ENCODE measurements around the gene PTPN12. TPM values are rescaled to one million over a fixed set of nuclear protein-coding genes. Genes with fewer than 3 reads are reported as not detected.

The PTPN12 gene
- total RNA-seq, 1 donor from 2014 or later = 114 TPM

- peaks cover 9% of the 10 kb centered on the region for H3K4me1 Mint-ChIP-seq
- H3K9me3 Mint-ChIP-seq = peaks cover 3% of the 10 kb centered on the region
- H3K36me3 Mint-ChIP-seq = peaks cover 17% of the 10 kb centered on the region
- H3K4me3 Mint-ChIP-seq = no peak overlapping the region
- no peaks in the 10 kb centered on the region for H3K27me3 Mint-ChIP-seq (ENCODE audit: low read depth)
- no peak for TF ChIP-seq CTCF (IDR thresholded peaks at IDR 0.05; ENCODE audit: unreplicated experiment)
- H3K27ac Mint-ChIP-seq = peak overlapping the region; percentile 75
- no peak for DNase-seq (ENCODE audit: low spot score in 2 of 2, unreplicated experiment in 2 of 2)
Observed at GRCh38 chr7:77679608-77680007, 142.5 kb downstream of the PTPN12 start.

- Mint-ChIP-seq H3K27me3 (ENCODE audit: low read depth) (no peaks in the 10 kb centered on the region), H3K4me1 (peaks cover 11% of the 10 kb centered on the region), H3K4me3 (no peak overlapping the region), H3K27ac (no peak overlapping the region), H3K36me3 (peaks cover 17% of the 10 kb centered on the region), H3K9me3 (peaks cover 3% of the 10 kb centered on the region)
- no peak for TF ChIP-seq CTCF (IDR thresholded peaks at IDR 0.05; ENCODE audit: unreplicated experiment)
- no peak for DNase-seq (ENCODE audit: low spot score in 2 of 2, unreplicated experiment in 2 of 2)
Observed at GRCh38 chr7:77680266-77680665, 143.2 kb downstream of the PTPN12 start.

DNA sequence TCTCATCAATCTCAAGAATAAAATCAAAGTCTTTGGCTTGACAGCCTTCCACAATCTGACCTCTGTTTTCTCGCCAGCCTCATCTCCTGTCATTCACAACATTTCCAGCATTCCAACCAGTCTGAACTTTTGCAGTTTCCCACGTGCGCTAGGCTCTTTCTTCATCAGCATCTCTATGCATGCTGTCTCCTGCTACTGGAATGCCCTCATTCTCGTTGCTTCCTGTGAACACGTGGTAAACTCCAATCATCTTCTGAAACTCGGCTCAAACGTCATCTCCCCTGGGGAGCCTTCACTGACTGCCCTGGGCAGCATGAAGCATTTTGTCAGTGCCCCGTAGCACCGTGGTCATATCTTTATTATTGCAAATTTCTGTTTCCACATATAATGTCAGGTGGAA, 146.9 kb downstream of the PTPN12 start:
- Mint-ChIP-seq H3K36me3 (peaks cover 17% of the 10 kb centered on the region), H3K9me3 (peaks cover 3% of the 10 kb centered on the region), H3K27ac (peak overlapping the region; percentile 44), H3K4me1 (peaks cover 24% of the 10 kb centered on the region), H3K4me3 (no peak overlapping the region), H3K27me3 (ENCODE audit: low read depth) (no peaks in the 10 kb centered on the region)
- TF ChIP-seq CTCF (IDR thresholded peaks at IDR 0.05; ENCODE audit: unreplicated experiment) = no peak
- DNase-seq (ENCODE audit: low spot score in 2 of 2, unreplicated experiment in 2 of 2) = no peak

DNA sequence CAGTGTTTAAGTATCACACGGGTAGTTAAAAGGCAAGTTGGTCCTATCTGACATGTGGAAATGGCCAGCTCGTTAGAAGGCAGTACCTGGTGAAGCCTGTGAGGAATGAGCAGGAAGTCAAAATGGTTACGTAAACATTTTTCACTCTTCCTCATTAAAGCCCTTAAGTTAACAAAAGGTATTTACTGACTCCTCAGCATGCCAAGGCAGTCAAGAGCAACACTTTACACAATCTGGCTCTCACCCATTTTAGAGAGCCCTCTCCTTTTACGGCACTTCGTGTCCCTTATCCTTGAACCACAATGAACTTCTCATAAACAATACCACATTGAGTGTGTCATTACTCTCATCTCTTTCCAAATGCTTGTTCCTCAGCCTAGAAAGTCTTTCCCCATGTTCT, 148.1 kb downstream of the PTPN12 start:
- no peaks in the 10 kb centered on the region for H3K27me3 Mint-ChIP-seq (ENCODE audit: low read depth)
- TF ChIP-seq CTCF (IDR thresholded peaks at IDR 0.05; ENCODE audit: unreplicated experiment) = no peak
- no peak for DNase-seq (ENCODE audit: low spot score in 2 of 2, unreplicated experiment in 2 of 2)
- peaks cover 17% of the 10 kb centered on the region for H3K36me3 Mint-ChIP-seq
- H3K9me3 Mint-ChIP-seq = peaks cover 3% of the 10 kb centered on the region
- no peak overlapping the region for H3K4me3 Mint-ChIP-seq
- H3K4me1 Mint-ChIP-seq = peaks cover 21% of the 10 kb centered on the region
- peak overlapping the region; percentile 32 for H3K27ac Mint-ChIP-seq

- Mint-ChIP-seq H3K4me3 (no peak overlapping the region), H3K27me3 (ENCODE audit: low read depth) (no peaks in the 10 kb centered on the region), H3K4me1 (peaks cover 21% of the 10 kb centered on the region), H3K27ac (peak overlapping the region; percentile 76), H3K9me3 (peaks cover 4% of the 10 kb centered on the region), H3K36me3 (peaks cover 23% of the 10 kb centered on the region)
- DNase-seq (ENCODE audit: low spot score in 2 of 2, unreplicated experiment in 2 of 2) = no peak
- TF ChIP-seq CTCF (IDR thresholded peaks at IDR 0.05; ENCODE audit: unreplicated experiment) = no peak
Observed at GRCh38 chr7:77687100-77687746, 150.1 kb downstream of the PTPN12 start.

Data from mesothelial cell of epicardium (in vitro differentiated cells).